8988T (cell line): Measurements from ENCODE around the gene UPF1.
A peak's percentile ranks its signal among the peaks of the same experiment; 100 is the strongest.

ENCODE experiments used
- DNase-seq: peaks from one replicate; pipeline ENCODE4 v3.0.0; 2011

The UPF1 gene

DNA sequence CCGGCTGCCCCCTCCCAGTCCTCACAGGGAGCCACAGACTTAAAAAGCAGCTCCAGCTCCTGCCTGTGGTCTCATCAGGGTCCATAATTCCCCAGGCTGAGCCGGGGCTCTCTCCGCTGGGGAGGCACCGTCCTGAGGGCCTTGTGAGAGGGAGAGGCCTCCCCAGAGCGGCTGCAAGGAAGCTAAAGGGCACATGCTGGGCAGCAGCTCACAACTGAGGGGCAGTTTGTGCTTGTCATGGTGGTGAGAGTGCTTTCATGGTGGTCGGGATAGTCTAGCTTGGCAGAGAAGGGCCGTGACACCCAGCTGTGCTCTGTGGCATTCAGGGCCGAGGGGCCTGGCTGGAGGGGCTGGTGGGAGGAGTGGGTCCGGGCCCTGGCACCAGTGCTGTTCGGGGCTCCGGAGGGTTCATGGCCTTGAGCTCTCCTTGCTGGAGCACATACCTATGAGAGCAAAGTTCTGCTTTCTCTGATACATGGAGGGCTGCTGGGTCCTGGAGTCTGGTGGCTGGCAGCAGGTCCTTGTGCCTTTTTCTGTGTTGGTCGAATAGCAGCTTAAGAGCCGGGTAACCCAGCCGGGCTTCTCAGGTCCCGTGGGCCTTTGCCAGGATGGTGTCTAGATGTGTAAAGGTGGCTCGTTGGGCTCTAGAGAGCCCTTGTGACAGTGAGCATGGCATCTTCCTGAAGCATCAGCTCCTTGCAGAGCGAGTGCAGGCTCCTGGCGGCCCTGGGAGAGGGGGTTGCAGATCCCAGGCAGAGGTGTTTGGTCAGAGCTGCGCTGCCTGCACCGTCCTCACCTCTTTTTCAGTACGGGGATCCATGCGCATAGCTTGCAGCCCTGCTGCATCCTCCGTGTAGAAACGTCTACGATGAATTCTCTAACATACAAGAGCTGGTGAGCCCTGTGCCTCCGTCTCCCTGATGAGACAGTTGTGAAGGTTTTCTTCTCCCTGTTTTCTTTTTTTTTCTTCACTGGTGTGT lies 8.8 kb downstream of the UPF1 start:
- DNase-seq, result peak; percentile 23

DNA sequence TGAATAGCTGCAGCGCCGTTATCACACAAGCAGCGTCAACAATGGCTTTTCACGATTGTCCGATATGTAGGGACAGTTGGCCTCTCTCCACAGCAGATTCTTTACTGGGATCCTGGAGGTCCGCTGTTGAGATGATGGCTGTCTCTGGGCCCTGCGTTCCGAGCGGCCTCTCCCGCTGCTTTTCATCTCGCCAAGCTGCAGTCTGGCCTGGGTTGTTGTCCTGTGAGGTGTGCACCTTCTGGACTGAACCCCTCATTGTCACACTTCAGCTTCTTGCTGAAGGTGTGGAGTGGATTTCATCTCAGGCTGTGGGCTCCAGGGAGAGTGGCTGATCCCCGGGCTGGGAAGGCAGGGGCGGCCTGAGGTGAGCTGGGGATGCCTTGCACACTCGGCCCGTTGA lies 9.6 kb downstream of the UPF1 start:
- no peak for DNase-seq

DNA sequence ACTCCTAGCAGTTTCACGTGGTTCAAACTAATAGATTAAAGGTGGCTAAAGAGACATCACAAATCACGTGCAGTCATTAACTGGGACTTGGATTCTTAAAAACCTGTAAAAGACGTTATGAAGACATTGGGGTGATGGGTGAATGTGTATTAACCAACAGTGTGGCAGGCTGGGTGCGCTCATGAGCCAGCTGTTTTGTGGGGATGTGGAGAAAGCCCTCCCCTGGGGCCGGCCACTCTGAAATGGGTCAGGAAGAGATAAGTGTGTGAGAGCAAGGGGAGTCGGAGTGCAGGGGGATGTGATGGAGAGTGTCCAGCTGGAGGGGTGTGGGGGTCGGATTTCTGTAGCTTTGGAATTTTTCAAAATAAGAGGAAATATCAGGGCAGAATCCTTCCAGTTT lies 10.4 kb downstream of the UPF1 start:
- DNase-seq, result no peak

DNA sequence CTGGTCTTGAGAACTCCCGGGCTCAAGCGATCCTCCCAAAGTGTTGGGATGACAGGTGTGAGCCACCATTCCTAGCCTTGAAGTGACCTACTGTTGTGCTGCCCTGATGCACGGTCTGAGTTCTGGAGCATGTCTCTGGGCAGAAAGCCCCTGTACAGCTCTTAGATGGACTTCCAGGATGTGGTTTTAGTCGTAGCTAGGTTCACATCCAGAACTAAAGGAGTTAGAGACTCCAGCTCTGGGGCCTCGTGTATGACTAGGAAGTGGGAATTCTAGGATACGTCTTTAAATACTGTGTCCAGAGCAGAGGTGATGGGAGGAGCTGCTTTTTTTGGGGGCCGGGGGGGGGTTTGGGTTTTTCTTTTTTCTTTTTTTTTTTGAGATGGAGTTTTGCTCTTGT lies 12.2 kb downstream of the UPF1 start:
- DNase-seq, result no peak

DNA sequence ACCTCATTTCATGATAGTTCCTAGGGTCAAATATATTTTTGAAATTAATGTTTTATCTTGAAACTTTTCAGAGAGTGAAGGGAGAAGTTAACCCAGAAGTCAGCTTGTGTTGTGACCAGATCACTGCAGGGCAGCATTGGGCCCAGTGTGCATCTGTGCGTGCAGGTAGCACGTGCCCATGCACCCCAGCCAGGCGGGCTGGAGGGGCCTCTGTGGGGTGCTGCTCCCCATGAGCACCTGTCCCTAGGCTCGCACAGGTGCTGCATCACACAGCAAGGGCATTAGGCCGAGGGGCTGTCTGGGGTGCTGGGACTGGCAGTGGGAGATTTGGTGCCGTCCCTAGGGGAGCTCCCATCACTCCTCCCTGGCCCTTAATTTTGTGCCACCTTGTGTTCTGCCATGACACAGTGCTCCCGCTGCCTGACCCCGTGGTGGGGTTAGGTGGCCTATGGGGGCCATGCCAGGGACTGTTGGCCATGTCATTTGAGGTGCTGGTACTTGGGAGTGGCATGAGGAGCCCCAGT lies 13.1 kb downstream of the UPF1 start:
- no peak for DNase-seq

DNA sequence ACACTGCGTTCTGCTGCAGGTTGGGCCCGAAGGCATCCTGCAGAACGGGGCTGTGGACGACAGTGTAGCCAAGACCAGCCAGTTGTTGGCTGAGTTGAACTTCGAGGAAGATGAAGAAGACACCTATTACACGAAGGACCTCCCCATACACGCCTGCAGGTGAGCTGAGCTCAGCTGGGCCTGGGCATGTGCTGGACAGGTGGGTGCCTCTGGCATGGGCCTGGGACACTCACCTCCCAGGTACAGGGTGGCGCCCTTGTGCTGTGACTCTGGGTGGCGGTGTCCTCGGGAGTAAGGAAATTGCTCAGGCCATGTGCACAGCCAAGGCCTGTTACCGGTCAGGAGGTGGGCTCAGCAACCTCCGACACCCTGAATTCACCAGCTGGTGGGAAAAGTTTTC lies 14.2 kb downstream of the UPF1 start:
- no peak for DNase-seq

DNA sequence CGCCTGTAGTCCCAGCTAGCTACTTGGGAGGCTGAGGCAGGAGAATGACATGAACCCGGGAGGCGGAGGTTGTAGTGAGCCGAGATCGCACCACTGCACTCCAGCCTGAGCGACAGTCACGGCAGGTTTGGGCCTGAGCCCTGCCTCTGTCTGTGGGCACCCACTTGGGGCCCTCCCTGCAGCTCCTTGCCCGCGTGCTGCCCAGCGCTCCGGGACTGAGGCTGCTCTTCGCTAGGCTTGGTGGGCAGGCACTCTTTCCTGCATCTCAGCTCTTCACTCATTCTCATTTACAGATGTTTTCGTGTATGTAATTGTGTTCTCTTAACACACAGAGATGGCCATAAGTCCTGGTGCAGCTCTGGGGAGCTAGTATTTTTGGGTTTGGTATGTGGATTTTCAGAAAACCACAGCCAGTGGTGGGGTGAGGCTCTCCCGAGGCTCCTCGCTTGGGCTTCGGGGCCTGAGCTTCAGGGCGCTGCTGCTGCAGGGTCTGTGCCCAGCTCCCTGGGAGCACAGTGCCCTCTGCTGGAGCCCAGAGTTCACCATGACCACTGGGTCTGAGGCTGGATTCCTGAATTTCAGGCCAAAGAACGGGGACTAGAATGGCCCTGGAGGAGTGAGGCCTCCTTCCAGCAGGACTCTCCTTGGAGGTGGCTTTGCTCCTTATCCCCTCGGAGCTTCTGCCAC lies 15.2 kb downstream of the UPF1 start:
- peak; percentile 92 for DNase-seq

DNA sequence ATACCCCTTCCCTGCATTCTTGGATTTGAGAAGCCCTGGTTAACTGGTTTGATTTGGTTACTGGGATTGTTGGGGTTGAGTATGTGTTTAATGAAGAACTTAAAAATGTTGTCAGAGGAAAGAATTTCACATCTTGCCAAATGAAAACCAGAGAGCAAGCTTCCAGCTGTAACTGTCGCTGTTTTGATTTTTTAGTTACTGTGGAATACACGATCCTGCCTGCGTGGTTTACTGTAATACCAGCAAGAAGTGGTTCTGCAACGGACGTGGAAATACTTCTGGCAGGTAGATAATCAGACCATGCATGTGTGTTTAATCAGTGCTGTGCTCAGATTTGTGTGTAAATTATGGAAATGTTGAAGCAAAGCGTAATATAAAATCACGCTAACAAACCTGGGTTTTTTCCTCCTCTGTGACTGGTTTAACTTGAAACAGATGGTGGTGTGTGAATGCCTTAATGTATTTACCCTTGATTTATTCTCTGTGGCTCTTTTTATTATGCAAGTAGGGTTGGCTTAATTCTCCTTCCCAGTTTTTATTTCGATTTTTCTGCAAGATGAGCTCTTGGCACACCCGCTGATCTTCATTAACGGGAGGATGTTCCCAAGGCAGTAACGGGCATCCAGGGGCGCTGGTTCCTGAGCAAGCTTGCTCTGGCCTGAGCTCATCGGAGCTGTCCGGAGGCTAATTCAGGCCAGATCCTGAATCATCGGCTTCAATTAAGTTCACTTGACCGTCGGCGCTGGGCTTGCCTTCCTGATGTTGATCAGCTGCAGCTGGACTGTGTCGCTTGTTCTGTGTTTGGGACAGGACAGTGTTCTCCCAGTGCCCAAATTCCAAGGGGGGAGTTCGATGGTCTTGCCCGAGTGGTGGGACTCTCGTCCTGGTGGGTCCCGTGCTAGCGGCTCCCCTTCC lies 16.0 kb downstream of the UPF1 start:
- no peak for DNase-seq

DNA sequence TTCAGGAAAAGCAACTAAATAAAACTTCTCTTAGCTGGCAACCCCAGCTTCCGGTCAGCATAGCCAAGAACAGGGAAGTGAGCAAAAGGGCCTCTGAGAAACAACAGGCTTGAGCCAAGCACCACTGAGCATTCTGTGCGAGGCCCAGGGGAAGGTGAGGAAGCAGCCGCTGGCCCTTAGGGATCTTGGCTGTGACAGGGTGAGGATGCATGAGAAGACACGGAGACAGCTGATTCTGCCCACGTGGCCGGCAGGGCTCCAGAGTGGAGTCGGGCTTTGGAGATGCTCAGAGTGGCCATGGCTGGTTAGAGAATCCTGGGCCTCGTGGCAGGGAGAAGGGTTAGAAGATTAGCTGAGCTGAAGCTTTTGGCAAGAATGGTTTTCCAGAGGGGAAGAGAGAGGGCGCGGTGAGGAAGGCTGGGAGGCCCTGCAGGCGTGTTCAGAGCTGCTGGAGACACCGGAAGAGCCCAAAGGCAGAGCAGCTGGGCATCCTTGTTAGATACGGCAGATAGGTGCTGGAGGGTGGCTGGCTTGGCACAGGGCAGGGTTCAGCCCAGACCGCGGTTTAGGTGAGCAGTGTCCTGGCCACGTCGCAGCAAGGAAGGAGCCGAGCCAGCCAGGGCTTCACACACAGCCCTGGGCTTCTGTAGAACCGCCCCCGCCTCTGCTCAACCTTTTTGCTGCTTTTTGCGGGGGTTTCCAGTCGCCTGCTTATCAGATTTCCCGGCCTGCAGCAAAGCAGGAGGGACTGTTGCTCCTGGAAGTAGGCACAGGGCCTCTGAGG lies 17.3 kb downstream of the UPF1 start:
- no peak for DNase-seq

DNA sequence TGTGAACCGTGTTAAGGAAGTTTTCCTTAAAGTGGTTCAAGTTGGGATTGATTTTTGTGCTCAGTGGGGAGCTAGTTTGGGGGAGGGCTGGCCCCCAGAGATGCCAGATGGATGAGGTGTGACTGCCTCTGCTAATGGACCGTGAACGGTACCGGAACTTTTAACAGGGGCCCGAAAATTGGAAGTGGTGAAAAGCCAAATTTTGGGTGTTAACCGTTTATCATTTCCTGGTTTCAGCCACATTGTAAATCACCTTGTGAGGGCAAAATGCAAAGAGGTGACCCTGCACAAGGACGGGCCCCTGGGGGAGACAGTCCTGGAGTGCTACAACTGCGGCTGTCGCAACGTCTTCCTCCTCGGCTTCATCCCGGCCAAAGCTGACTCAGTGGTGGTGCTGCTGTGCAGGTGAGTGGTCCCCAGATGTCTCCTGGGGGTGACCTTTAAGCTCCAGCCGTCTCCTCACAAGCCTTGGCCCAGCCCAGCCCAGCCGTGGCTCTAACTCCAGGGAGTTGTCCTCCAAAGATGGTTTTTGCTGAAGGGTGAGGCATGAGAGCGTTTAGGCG lies 18.2 kb downstream of the UPF1 start:
- DNase-seq, result no peak

DNA sequence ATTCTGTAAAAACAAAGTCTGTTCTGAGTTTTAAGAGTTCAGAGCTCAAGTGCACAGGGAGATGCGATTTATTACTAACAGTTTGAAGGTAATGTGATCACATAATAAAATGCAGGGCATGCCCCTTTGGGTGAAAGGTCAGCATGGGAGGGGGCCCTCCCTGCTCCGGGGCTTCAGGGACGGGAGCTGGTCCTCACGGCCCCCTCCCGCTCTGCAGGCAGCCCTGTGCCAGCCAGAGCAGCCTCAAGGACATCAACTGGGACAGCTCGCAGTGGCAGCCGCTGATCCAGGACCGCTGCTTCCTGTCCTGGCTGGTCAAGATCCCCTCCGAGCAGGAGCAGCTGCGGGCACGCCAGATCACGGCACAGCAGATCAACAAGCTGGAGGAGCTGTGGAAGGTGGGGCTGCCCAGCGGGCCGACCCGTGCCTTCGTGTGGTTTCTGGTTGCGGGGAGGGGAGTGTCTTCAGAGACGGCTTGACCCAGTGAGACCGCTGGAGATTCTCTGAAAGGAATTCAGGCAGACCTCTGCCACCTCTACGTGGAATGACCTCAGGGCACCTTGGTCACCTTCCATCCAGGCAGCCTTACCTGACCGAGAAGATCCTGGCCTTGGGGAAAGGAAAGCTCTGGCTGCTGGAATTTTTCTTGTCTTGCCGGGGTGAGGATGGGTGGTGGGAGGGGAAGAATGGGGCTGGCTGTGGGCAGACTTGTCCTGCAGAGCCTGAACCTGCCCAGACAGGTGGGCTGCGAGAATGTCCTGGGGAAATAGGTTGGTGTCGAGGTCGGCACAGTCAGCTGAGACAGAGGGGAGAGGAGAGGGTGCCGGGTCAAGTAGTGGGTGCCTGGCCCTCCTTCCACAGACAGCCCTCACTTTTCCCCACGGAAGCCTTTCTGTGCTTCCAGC lies 19.0 kb downstream of the UPF1 start:
- DNase-seq, result no peak

DNA sequence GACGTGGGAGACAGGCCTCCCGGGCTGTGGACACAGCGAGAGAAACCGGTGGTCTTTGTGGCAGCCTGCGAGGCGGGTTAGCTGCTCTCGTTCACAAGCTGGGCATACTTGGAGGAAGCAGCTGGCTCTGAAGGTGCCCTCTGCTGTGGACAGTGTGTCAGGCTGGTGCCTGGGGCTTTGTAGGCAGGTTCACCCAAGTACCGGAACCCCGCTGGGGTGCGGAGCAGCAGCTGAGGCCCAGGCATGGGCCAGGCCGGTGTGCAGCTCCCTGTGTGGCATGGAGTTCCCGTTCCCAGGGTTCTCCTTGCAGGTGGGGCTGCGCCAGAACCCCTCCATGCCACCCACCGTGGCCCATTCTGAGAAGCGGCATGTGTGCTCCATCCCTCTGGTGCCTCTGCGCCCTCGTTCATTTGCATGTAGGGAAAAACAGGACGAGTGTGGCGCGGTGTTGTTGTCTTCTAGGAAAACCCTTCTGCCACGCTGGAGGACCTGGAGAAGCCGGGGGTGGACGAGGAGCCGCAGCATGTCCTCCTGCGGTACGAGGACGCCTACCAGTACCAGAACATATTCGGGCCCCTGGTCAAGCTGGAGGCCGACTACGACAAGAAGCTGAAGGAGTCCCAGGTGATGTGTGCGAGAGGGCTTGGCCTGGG lies 20.0 kb downstream of the UPF1 start:
- no peak for DNase-seq

DNA sequence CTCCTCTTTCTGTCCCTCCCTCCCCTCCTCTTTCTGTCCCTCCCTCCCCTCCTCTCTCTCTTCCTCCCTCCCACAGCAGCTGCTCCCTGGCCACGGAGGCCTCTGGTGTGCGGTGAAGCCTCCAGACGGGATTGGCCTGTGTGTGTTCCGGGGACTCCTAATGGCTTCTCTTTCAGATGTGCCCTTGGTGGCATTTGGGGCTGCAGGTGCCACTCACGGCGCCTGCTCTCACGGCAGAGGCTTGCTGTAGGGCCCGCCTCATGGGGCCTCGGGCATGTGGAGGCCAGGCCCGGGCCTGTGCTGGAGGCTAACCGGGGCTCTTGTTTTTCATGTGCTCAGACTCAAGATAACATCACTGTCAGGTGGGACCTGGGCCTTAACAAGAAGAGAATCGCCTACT lies 20.9 kb downstream of the UPF1 start:
- no peak for DNase-seq

DNA sequence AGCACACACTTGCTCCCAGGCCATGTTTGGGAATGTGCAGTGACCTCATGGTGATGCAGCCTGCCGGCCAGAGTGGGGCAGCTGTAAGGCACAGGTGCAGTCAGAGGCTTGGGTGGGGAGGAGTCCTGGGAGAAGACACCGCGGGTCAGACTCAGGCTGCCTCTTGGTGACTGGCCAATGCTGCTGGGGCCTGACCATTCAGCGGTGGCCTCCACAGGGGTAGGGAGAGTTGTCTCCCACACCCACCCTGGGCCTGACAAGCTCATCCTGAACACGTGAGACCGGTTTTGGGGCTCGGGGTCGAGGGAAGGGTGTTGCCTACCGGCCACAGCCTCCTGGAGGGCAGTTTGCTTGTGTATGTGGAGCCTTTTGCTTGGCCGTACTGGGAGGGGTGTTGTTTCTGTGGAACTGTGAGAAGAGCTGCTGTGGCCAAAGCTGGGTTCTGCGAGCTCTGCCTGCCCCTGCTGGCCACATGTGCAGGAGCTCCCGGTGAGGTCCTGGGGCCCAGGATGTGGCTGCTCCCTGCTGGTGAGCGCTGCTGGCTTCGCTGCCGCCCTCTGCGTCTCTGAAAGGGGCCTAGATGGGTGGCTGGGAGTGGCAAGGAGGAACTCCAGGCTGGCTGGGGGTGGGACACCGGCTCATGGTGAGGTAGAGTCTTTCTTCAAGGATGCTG lies 22.1 kb downstream of the UPF1 start:
- peak; percentile 83 for DNase-seq

DNA sequence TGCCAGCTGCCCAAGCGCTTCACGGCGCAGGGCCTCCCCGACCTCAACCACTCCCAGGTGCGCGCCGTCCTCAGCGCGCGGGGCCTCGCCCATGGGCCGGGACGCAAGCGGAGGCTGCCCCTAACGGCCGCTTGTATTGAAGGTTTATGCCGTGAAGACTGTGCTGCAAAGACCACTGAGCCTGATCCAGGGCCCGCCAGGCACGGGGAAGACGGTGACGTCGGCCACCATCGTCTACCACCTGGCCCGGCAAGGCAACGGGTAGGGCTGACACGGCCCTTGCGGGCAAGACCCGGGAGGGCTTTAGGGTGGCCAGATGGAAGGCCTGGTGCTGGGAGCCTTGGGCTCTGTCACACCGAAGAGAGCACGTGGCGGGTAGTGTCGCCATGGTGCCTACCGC lies 23.2 kb downstream of the UPF1 start:
- no peak for DNase-seq

DNA sequence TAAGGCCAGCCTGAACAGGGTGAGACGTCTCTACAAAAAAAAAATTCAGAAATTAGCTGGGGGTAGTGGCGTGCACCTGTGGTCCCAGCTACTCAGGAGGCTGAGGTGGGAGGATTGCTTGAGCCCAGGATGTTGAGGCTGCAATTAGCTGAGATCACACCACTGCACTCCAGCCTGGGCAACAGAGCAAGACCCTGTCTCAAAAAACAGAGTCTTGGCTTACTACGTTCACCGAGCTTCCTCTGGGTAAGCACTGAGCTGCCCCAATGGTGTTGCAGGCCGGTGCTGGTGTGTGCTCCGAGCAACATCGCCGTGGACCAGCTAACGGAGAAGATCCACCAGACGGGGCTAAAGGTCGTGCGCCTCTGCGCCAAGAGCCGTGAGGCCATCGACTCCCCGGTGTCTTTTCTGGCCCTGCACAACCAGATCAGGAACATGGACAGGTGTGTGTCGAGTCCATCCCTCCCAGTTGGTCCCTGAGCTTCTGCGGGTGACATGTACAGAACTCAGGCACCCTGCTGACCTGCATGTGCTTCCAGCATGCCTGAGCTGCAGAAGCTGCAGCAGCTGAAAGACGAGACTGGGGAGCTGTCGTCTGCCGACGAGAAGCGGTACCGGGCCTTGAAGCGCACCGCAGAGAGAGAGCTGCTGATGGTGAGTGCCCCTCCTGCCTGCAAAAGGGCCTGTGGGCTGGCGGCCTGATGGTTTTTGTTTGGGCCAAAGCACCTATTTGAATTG lies 24.1 kb downstream of the UPF1 start:
- DNase-seq, result no peak

DNA sequence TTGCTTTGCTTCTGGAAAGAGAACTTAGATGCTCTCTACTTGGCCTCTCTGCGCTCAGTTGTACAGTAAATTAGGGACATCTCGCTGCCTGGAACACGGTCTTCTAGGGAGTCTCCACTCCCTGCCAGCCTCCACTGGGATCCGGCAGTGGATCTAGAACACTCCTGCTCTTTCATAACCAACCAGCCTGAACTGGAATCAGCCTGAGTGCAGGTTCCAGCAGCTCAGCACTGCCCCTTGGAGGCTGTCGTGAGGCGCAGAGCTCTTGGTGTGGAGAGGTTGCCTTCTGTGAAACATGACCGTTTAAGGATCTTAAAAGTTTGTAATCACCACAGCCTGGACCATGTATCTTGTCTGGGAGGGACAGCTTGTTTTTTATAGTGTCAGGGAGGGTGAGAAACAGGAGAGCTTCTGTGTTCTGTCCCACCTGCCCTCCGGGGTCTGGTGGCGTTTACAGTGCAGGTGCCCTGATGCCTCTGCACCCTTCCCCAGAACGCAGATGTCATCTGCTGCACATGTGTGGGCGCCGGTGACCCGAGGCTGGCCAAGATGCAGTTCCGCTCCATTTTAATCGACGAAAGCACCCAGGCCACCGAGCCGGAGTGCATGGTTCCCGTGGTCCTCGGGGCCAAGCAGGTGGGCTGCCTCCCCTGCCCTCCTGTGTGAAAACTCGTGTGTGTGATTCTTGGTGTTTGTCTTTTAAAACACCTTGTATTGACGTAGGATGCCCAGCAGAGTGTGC lies 24.8 kb downstream of the UPF1 start:
- peak; percentile 92 for DNase-seq

DNA sequence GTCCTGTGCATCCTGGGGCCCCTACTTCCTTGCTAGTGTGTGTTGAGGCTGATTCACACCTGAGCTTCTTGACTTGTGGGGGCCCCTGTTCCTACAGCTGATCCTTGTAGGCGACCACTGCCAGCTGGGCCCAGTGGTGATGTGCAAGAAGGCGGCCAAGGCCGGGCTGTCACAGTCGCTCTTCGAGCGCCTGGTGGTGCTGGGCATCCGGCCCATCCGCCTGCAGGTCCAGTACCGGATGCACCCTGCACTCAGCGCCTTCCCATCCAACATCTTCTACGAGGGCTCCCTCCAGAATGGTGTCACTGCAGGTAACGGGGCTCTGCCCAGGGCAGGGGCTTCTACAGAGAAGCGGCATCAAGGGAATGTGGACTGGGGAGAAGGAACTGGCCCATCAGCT lies 25.5 kb downstream of the UPF1 start:
- no peak for DNase-seq
